ENCODE results near the gene CPB2.

CPB2 gene

DNA sequence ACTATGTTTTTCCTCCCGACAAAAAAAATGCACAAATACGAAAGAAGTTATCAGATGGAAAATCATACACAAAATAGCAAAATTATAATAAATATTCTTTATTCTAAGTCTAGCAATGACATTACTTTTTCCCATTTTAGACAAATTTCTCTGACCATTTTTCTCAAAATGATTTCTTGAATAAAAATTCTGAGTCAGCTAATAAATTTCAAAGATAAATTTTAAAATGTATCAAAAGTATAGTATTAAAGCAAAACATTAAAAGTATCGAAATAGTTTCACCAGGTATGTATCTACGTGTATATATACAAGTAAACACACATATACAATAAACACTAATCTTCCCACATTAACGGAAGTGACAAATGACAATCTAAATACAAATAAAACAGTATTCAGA is 61.2 kb downstream of the CPB2 start:
- DNase-seq = no peak

DNA sequence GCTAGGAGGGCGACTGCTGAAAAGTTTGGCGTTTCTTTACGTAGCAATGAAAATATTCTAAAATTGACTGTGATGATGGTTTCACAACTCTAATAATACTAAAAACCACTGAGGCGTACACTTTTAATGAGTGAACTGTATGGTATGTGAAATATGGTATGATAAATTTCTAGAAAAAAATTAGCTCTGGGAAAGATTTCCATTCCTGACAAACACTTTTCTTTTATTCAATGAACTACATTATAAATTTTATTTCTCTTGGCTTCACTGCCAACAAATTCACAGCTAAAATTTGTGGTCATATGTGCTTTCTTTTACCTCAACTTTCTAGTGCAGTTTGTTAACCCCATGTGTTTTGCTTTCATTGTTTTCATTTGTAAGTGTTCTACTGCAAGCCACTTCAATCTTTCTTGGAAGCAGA is 63.4 kb downstream of the CPB2 start:
- no peak for DNase-seq

DNA sequence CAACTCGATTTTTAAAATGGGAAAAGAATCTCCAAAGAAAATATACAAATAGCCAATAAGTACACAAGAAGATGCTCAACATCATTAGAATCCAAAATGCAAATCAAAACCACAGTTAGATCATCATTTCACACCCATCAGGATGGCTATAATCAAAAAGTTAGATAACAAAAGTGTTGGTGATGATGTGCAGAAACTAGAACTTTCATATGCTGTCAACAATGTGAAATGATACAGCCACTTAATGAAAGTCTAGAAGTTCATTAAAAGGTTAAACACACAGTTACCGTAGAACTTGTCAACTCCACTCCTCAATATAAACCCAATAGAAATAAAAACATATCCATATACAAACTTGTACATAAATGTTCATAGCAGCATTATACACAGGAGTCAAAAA is 64.1 kb downstream of the CPB2 start:
- no peak for DNase-seq

DNA sequence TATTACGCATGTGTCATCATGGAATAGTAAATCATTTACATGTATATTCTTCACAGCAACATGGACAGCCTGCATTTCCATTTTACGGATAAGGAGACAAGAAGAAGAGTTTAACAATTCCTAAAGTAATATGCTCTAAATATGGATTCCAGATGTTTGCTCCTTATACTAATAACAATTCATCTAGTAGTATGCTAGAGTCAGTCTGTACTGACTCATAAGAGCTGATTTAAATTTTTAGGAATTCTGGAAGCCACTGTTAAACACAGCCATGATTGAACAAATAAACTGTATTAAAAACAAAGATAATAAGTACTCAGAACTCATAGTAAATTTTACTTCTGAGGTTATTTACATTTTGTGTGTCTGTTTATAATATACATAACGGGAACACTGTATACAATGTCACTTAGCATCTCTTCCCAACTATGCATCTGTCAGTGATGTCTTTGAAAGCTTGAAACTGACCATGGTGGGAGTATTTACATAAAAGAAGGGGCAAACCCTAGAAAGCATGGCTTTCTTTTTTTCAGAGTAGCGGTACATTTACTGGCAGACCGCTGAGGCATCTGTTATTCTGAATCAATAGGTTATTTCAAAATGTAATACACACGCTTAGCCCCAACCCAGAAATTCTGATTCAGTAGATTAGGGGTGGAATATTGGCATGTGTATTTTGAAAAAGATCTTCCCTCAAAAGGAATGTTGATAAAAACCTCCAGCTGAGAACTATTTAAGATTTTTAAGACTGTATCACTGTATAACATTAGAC is 65.2 kb downstream of the CPB2 start:
- no peak for DNase-seq

DNA sequence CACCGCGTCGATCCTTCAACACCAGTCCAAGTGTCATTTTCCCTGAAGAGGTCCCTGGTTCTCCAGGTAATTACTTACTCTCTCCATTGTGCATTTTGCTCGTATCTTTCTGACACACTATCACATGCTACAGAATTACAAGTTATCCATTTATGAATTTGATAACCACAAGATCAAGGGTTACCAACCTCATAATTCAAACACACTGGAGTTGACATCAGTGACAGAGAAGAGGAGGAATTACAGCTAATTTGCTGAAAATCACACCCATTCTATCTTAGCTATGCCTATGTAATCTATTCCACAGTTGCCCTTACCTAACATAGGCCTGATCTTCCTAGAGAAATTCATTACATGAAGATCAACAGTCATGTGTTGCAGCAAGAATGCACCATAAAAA is 66.5 kb downstream of the CPB2 start:
- DNase-seq = no peak

DNA sequence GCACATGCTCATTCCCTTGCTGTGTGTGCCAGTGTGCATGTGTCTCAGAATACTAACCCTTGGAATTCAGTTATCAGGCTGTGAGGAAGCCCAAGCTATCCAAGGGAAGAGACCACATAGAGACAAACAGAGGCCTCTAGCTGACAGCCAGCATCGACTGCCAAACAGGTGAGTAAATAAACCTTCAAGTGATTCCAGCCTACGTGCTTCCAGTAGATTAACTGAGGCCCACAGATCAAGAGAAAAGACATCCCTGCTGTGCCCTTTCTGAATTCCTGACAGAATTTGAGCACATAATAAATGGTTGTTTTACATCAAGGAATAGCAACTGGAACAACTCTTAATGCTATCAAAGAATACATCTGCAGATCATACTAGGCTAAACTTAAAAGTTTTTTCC is 69.8 kb downstream of the CPB2 start:
- no peak for DNase-seq

- DNase-seq = no peak
Observed at GRCh38 chr13:46032341-46032740, 72.5 kb downstream of the CPB2 start.

GRCh38 chr13:46031581-46032263 is 73.1 kb downstream of the CPB2 start:
- DNase-seq = no peak

GRCh38 chr13:46025157-46025556 is 79.7 kb downstream of the CPB2 start:
- no peak for DNase-seq

DNA sequence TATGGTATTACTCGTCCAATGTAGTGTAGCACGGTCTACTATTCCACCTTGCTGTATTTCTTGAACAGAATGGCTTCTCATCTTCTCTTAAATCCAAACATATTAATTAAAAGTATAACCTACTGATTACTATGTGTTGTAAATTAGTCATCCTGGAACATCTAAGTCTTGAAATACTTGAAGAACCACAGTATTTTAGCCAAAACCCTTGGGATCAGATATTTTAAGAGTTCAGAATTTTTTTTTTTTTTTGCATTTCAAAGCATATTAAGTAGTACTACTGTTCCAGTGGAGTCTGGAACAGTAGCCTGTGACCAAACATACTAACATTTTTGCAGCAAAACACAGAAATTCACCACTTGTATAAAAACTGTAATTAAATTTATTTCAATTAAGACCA is 82.4 kb downstream of the CPB2 start:
- no peak for DNase-seq

DNA sequence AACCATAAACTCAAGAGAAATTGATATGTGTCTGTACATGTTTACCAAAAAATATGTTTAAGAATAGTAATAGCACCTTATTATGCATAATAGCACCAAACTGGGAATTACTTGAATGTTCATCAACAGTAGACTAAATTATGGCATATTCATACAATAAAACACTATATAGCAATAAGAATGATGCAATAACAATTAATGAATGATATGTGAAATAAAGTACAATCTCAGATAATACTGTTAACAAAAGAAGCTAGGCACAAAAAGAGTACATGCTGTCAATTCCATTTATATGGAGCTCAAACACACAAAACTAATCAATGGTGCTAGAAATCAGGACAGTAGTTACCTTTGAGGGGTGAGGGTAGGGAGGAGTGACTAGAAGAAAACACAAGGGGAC is 88.6 kb downstream of the CPB2 start:
- DNase-seq = no peak

GRCh38 chr13:46015366-46015765 is 89.5 kb downstream of the CPB2 start:
- DNase-seq = no peak

- DNase-seq = no peak
Observed at GRCh38 chr13:46012404-46012803, 92.4 kb downstream of the CPB2 start.

- DNase-seq = no peak
Observed at GRCh38 chr13:46010148-46010547, 94.7 kb downstream of the CPB2 start.

DNA sequence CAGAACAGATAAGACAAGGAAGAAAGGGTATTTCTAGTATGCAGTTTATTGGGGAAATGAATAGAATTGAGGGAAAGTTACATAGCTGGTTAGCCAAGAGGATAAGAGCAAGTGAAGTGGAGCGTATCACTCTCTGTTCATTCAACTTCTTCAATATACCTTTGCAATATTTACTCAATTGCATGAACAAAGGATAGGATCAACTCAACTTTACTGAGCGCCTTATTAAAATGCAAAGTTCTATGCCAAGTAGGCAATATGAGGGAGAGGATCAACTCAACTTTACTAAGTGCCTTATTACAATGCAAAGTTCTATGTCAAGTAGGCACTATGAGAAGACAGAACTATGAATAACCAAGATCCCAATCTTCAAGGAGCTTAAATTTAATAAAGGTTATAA is 96.2 kb downstream of the CPB2 start:
- DNase-seq = no peak

DNA sequence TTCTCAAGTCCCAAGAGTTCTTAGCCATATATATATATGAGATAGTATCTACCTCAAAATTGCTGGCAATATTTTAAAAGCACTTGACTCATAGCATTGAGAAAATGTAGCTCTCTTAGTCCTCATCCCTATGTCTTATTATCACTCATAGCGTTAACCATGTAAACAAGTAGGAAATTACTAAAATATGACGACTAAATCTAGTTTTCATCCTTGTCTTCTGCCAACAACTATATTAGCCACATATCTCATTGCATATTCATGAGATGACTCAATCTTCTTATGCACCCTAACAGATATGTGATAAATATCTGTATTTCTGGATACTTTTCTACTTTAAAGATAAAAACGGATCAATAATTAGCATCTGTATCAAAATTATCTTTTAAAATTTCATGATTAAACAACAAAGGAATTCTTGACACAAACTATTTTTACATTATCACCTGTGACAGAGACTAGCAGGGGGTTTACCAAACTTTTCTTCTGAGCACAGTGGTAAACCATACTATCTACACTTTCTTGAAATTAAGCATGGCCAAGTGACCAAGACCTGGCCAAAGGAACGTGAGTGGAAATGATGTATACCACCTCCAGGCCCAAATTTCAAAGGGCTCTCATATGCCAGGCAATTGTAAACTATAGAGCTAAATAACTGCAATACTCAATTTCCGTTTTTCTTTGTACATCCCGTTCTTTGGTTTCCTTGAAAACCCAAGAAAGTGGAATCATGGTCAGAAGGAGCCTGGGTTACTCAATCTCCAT is 98.0 kb downstream of the CPB2 start:
- DNase-seq = no peak

GRCh38 chr13:46004491-46004890 is 100.3 kb downstream of the CPB2 start:
- DNase-seq = no peak

Data from NCI-H2107 (cell line).